Osteocyte (in vitro differentiated cells): ENCODE data around the gene DTX4. TPM values are rescaled to one million over a fixed set of nuclear protein-coding genes. Genes with fewer than 3 reads are reported as not detected.

ENCODE experiments used
- DNase-seq: peaks from one replicate; pipeline ENCODE4 v3.0.0; 2021; ENCODE audit warnings: mixed read lengths; ENCODE audit not compliant: unreplicated experiment; ENCODE audit errors: extremely low spot score
- H3K27ac Mint-ChIP-seq: one replicate; pipeline ENCODE4 v1.8.0; 2021; ENCODE audit warnings: mild to moderate bottlenecking, mixed read lengths; ENCODE audit not compliant: unreplicated experiment
- H3K27me3 Mint-ChIP-seq: one replicate; pipeline ENCODE4 v1.8.0; 2021; ENCODE audit warnings: mixed read lengths; ENCODE audit not compliant: unreplicated experiment
- H3K36me3 Mint-ChIP-seq: one replicate; pipeline ENCODE4 v1.8.0; 2021; ENCODE audit warnings: mixed read lengths; ENCODE audit not compliant: unreplicated experiment
- H3K4me1 Mint-ChIP-seq: one replicate; pipeline ENCODE4 v1.8.0; 2021; ENCODE audit warnings: mixed read lengths; ENCODE audit not compliant: unreplicated experiment
- H3K4me3 Mint-ChIP-seq: one replicate; pipeline ENCODE4 v1.8.0; 2021; ENCODE audit warnings: mild to moderate bottlenecking, moderate library complexity, mixed read lengths; ENCODE audit not compliant: unreplicated experiment
- H3K9me3 Mint-ChIP-seq: one replicate; pipeline ENCODE4 v1.8.0; 2021; ENCODE audit warnings: mixed read lengths; ENCODE audit not compliant: unreplicated experiment
- CTCF ChIP-seq: fragments of 200-600 bp; sonication (generic); IDR thresholded peaks from 2 replicates; pipeline ENCODE4 v1.5.0; 2021; ENCODE audit warnings: antibody characterized with exemption, mild to moderate bottlenecking, moderate library complexity
- total RNA-seq: library from RNA; stranded (reverse); gene quantifications from 2 replicates; pipeline ENCODE4 v1.2.1, GENCODE V29; 2021

The DTX4 gene
- total RNA-seq, 1 donor from 2014 or later, result 2.7 TPM

DNA sequence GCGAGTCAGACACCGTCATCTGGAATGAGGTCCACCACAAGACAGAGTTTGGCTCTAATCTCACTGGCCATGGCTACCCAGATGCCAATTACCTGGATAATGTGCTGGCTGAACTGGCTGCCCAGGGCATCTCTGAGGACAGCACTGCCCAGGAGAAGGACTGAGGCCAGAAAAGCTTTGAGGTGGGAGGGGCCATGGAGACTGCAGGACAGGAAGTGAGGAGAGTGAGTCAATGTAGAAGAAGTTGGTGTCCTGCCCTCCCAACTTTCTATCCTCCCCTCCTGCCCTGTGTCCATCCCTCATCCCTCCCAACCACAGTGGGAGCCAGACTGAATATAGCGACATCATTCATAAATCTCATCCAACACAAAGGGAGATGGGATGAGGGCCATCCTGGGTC lies 32.8 kb downstream of the DTX4 start:
- peaks cover 17% of the 10 kb centered on the region for H3K4me1 Mint-ChIP-seq
- H3K9me3 Mint-ChIP-seq, result no peaks in the 10 kb centered on the region
- peaks cover 4% of the 10 kb centered on the region for H3K27me3 Mint-ChIP-seq
- DNase-seq, result no peak
- no peak overlapping the region for H3K4me3 Mint-ChIP-seq
- no peak overlapping the region for H3K27ac Mint-ChIP-seq
- no peak for TF ChIP-seq CTCF
- H3K36me3 Mint-ChIP-seq, result no peaks in the 10 kb centered on the region

- no peak for DNase-seq
- Mint-ChIP-seq H3K9me3 (no peaks in the 10 kb centered on the region), H3K4me3 (no peak overlapping the region), H3K27ac (no peak overlapping the region), H3K4me1 (peaks cover 17% of the 10 kb centered on the region), H3K27me3 (peaks cover 12% of the 10 kb centered on the region), H3K36me3 (no peaks in the 10 kb centered on the region)
- TF ChIP-seq CTCF, result no peak
Observed at GRCh38 chr11:59205648-59206047, 33.7 kb downstream of the DTX4 start.

- peak; percentile 58 for TF ChIP-seq CTCF
- no peak for DNase-seq
- Mint-ChIP-seq H3K36me3 (no peaks in the 10 kb centered on the region), H3K27me3 (peaks cover 16% of the 10 kb centered on the region), H3K4me3 (no peak overlapping the region), H3K27ac (no peak overlapping the region), H3K4me1 (peaks cover 17% of the 10 kb centered on the region), H3K9me3 (no peaks in the 10 kb centered on the region)
Observed at GRCh38 chr11:59206635-59207034, 34.7 kb downstream of the DTX4 start.

DNA sequence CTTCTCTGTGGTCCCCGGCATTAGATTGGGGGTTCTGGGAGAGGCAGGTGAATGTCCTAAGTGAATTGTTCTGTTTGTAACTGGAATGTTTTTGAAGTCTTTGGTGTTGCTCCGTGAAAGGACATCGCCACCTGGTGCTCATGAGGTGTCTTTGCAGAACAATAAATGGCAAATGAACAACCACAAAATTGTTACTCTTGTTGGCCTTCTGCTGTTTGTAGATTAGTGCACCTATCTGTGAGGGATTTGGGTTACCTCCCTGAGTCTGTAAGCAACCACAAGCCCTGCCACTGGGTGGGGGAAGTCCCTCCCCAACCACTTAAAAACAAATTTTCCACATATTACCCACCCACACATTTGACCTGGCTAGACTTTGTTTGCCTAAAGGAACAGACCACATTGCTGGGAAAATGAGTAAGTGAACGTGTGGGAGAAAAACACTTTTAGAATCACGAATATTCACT lies 36.1 kb downstream of the DTX4 start:
- peak; percentile 78 for TF ChIP-seq CTCF
- no peak for DNase-seq
- no peak overlapping the region for H3K27ac Mint-ChIP-seq

DNA sequence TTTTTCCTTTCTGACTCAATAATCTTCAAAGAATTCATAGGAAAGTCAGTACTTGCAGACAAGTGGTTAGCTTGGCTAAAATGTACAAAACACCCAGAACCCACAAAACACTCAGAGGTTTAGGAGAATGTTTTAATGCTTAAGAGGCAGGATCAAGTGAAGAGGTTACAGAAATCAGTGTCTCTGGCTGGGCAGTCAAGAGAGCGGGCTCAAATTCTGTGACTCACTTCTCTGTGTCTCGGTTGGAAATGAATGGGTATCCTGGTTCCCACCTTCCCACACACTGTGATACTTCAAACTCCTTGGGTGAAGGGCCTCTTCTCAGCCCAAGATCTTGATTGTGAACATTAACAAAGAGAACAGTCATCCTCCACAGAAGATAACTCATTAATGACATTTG lies 37.0 kb downstream of the DTX4 start:
- Mint-ChIP-seq H3K9me3 (no peaks in the 10 kb centered on the region), H3K4me3 (no peak overlapping the region), H3K36me3 (no peaks in the 10 kb centered on the region), H3K27me3 (peaks cover 21% of the 10 kb centered on the region), H3K4me1 (peaks cover 17% of the 10 kb centered on the region), H3K27ac (no peak overlapping the region)
- no peak for DNase-seq
- no peak for TF ChIP-seq CTCF

More for the DNA sequence above, 36.1 kb downstream of the DTX4 start:
- no peak overlapping the region for H3K4me3 Mint-ChIP-seq
- no peaks in the 10 kb centered on the region for H3K9me3 Mint-ChIP-seq
- peaks cover 21% of the 10 kb centered on the region for H3K27me3 Mint-ChIP-seq
- H3K4me1 Mint-ChIP-seq, result peaks cover 17% of the 10 kb centered on the region
- no peaks in the 10 kb centered on the region for H3K36me3 Mint-ChIP-seq
